Duodenal mucosa (tissue), 2 donors: Measurements from ENCODE around the gene ZNF649.
"Not testable (repeated sequence)": the region's sequence is repeated elsewhere in the genome, so short reads cannot be mapped to it uniquely, and the experiment has no call there.

Source experiments
- H3K27ac ChIP-seq: one replicate; pipeline ENCODE4 v1.7.0; 2013; ENCODE audit warnings: low read depth, low read length
- H3K27me3 ChIP-seq, 2 donors: one replicate each; pipeline ENCODE4 v1.7.0; 2013; ENCODE audit warnings: low read length in 2 of 2, control low read depth in 1 of 2; ENCODE audit not compliant: insufficient read depth in 2 of 2, control insufficient read depth in 1 of 2
- H3K36me3 ChIP-seq, 2 donors: one replicate each; pipeline ENCODE4 v1.7.0; 2013; ENCODE audit warnings: low read length in 2 of 2, control low read depth in 1 of 2; ENCODE audit not compliant: insufficient read depth in 2 of 2, control insufficient read depth in 1 of 2
- H3K4me1 ChIP-seq, 2 donors: one replicate each; pipeline ENCODE4 v1.7.0; 2013; ENCODE audit warnings: low read length in 2 of 2, control low read depth in 1 of 2; ENCODE audit not compliant: insufficient read depth in 2 of 2, control insufficient read depth in 1 of 2
- H3K4me3 ChIP-seq, 2 donors: one replicate each; pipeline ENCODE4 v1.7.0; 2013; ENCODE audit warnings: low read length in 2 of 2, low read depth in 1 of 2
- H3K9ac ChIP-seq, 2 donors: one replicate each; pipeline ENCODE4 v1.7.0; 2013; ENCODE audit warnings: low read length in 2 of 2, low read depth in 1 of 2
- H3K9me3 ChIP-seq, 2 donors: one replicate each; pipeline ENCODE4 v1.7.0; 2013; ENCODE audit warnings: low read length in 2 of 2, control low read depth in 1 of 2; ENCODE audit not compliant: control insufficient read depth in 1 of 2

The ZNF649 gene

GRCh38 chr19:51921949-51922348 is 17.1 kb upstream of the ZNF649 start:
- Histone ChIP-seq H3K27ac (no peak overlapping the region), H3K36me3 (no peaks in the 10 kb centered on the region), H3K4me3 (peak overlapping the region in 1 of 2 donors; percentile 30), H3K4me1 (no peaks in the 10 kb centered on the region), H3K9me3 (peaks cover 38 to 75% of the 10 kb centered on the region in 2 donors), H3K9ac (no peak overlapping the region), H3K27me3 (no peaks in the 10 kb centered on the region)

DNA sequence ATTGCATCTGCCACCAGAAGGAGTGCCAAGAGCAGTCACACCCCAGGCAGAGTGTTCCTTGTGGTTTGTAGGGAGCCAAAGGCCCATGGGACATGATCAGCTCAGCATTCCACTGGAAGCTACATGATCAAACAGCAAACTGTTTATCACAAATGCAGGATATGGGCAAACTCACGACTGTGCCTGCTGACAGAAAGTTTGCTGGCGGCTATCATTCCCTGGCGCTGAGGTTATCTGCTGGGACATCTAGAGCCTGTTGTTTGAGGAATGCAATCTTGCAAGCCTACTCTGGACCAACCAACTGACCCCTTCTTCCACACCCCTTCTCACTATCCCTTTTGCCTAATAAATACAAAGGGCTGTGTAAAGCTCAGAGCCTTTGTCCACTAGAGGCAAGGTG is 14.8 kb upstream of the ZNF649 start:
- Histone ChIP-seq H3K27ac (no peak overlapping the region), H3K36me3 (no peaks in the 10 kb centered on the region), H3K9me3 (peaks cover 57 to 80% of the 10 kb centered on the region in 2 donors), H3K4me1 (no peaks in the 10 kb centered on the region), H3K27me3 (no peaks in the 10 kb centered on the region), H3K9ac (no peak overlapping the region), H3K4me3 (no peak overlapping the region)

DNA sequence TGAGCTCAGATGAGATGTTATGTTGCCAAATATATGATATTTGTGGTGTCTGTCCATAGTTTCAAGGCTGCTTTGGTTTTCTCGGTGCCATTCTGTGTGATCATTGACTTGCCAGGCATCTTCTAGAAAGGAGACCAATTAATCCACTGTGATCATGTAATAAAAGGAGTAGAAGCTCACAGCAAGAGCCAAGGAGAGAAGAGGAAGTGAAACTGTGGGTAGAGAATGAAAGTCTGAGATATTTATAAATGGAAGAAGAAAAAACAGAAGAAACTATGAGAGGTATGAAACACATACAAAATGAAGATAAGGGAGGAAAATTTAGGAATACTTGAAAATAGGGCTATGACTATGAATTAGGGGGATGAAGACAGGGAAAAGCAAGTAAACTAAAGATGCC is 11.3 kb upstream of the ZNF649 start:
- Histone ChIP-seq H3K9ac (no peak overlapping the region), H3K27ac (no peak overlapping the region), H3K36me3 (no peaks in the 10 kb centered on the region), H3K27me3 (no peaks in the 10 kb centered on the region), H3K4me1 (no peaks in the 10 kb centered on the region), H3K9me3 (peaks cover 53 to 80% of the 10 kb centered on the region in 2 donors), H3K4me3 (peak overlapping the region in 1 of 2 donors; percentile 30)

DNA sequence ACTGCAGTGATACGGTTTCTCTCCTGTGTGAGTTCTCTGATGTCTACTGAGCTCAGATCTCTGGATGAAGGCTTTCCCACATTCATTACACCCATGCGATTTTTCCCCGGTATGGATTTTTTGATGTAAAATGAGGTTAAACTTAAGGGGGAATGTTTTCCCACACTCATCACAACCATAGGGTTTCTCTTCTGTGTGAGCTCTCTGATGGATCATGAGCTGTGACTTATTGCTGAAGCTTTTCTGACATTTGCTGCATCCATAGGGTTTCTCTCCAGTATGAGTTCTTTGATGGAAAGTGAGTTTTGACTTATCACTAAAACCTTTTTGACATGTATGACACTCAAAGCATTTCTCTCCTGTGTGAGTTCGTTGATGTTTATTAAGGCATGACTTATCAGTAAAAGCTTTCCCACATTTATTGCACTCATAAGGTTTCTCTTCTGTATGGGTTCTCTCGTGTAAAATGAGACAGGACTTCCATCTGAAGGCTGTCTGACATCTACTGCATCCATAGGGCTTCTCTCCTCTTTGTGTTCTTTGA is 10.6 kb upstream of the ZNF649 start:
- H3K4me3 ChIP-seq = no peak overlapping the region
- H3K9me3 ChIP-seq = peaks cover 50 to 77% of the 10 kb centered on the region in 2 donors
- no peaks in the 10 kb centered on the region for H3K27me3 ChIP-seq
- H3K36me3 ChIP-seq = no peaks in the 10 kb centered on the region
- H3K4me1 ChIP-seq = no peaks in the 10 kb centered on the region
- H3K27ac ChIP-seq = no peak overlapping the region
- H3K9ac ChIP-seq = no peak overlapping the region

DNA sequence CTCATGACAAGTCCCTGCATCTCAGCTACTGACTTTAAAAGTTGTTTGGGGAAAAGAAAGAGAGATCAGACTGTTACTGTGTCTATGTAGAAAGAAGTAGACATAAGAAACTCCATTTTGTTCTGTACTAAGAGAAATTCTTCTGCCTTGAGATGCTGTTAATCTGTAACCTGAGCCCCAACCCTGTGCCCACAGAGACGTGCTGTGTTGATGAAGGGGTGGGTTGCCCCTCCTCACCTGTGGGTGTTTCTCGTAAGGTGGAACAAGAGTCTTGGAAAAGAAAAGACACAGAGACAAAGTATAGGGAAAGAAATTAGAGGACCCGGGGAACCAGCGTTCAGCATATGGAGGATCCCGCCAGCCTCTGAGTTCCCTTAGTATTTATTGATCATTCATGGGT is 3.2 kb upstream of the ZNF649 start:
- not testable (repeated sequence) for H3K4me3 ChIP-seq, H3K36me3 ChIP-seq, H3K27ac ChIP-seq, H3K9ac ChIP-seq, H3K27me3 ChIP-seq, H3K4me1 ChIP-seq
- H3K9me3 ChIP-seq = peaks cover 9 to 32% of the 10 kb centered on the region in 2 donors

DNA sequence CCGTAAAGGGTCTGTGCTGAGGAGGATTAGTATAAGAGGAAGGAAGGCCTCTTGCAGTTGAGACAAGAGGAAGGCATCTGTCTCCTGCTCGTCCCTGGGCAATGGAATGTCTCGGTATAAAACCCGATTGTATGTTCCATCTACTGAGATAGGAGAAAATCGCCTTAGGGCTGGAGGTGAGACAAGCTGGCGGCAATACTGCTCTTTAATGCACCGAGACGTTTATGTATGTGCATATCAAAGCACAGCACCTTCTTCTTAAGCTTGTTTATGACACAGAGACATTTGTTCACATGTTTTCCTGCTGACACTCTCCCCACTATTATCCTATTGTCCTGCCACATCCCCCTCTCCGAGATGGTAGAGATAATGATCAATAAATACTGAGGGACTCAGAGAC is 1.3 kb upstream of the ZNF649 start:
- Histone ChIP-seq H3K36me3 (peaks cover under 1 to 11% of the 10 kb centered on the region in 2 donors), H3K9me3 (peaks cover 16 to 32% of the 10 kb centered on the region in 2 donors)
- not testable (repeated sequence) for H3K4me1 ChIP-seq, H3K27ac ChIP-seq, H3K27me3 ChIP-seq, H3K9ac ChIP-seq, H3K4me3 ChIP-seq

DNA sequence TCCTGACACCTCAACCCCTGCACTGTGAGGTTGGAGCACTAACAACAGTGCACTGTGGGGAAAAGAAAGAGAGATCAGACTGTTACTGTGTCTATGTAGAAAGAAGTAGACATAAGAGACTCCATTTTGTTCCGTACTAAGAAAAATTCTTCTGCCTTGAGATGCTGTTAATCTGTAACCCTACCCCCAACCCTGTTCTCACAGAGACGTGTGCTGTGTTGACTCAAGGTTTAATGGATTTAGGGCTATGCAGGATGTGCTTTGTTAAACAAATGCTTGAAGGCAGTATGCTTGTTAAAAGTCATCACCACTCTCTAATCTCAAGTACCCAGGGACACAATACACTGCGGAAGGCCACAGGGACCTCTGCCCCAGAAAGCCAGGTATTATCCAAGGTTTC is 822 bp upstream of the ZNF649 start:
- Histone ChIP-seq H3K9me3 (peaks cover 20 to 33% of the 10 kb centered on the region in 2 donors), H3K36me3 (peaks cover 5 to 16% of the 10 kb centered on the region in 2 donors)
- not testable (repeated sequence) for H3K9ac ChIP-seq, H3K27me3 ChIP-seq, H3K4me1 ChIP-seq, H3K4me3 ChIP-seq, H3K27ac ChIP-seq

DNA sequence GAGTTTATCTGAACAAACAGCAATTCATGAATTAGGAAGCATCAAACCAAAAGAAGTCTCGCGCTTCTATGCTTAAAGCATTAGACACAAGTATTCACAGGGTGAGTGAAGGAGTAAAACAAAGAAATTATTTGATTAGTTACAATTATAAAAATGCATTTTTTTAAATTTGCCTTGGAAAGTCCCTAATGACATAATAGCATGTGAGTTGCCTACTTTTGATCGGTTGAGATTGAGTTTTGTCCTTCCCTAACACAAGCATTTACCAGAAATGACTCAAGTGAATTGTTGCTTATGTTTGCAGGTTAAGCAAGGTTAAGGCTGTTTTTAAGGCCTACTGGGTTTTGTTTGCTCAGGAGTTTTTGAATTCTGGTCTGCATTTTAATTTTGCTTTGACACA is 389 bp upstream of the ZNF649 start:
- H3K9ac ChIP-seq = no peak overlapping the region
- peaks cover 8 to 20% of the 10 kb centered on the region in 2 donors for H3K36me3 ChIP-seq
- peaks cover 24 to 36% of the 10 kb centered on the region in 2 donors for H3K9me3 ChIP-seq
- peaks cover 0 to 2% of the 10 kb centered on the region in 2 donors for H3K4me1 ChIP-seq
- H3K27me3 ChIP-seq = no peaks in the 10 kb centered on the region
- H3K27ac ChIP-seq = no peak overlapping the region
- H3K4me3 ChIP-seq = peak overlapping the region; percentile 98

- peaks cover 26 to 40% of the 10 kb centered on the region in 2 donors for H3K36me3 ChIP-seq
- peaks cover 0 to 2% of the 10 kb centered on the region in 2 donors for H3K4me1 ChIP-seq
- H3K9me3 ChIP-seq = peaks cover 38 to 47% of the 10 kb centered on the region in 2 donors
- H3K9ac ChIP-seq = no peak overlapping the region
- H3K27me3 ChIP-seq = no peaks in the 10 kb centered on the region
- no peak overlapping the region for H3K27ac ChIP-seq
- H3K4me3 ChIP-seq = peak overlapping the region; percentile 43 to 50
These were observed 1.6 kb downstream of the ZNF649 start for GRCh38 chr19:51903192-51903591.

DNA sequence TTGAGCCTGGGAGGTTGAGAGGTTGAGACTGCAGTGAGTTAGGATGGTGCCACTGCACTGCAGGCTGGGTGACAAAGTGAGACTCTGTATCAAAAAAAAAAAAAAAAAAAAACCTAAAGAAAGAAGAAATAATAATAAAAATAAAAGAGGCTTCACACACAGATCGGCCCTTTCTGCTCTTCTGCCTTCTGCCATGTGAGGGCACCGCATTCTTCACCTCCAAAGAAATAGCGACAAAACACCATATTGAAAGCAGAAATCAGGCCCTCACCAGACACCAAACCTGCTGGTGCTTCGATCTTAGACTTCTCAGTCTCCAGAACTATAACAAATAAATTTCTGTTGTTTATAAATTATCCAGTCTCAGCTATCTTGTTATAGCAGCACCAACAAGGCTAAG is 3.0 kb downstream of the ZNF649 start:
- Histone ChIP-seq H3K36me3 (peaks cover 37 to 53% of the 10 kb centered on the region in 2 donors), H3K4me1 (peaks cover 0 to 2% of the 10 kb centered on the region in 2 donors), H3K9ac (no peak overlapping the region), H3K9me3 (peaks cover 43 to 59% of the 10 kb centered on the region in 2 donors), H3K27me3 (no peaks in the 10 kb centered on the region), H3K27ac (no peak overlapping the region), H3K4me3 (peak overlapping the region; percentile 19 to 28)
